SU-DHL-6 (cell line): ENCODE measurements around the gene LRRN3.

Experiments used
- H2AFZ ChIP-seq: fragments of 200-600 bp; sonication (generic); 2 replicates; pipeline ENCODE4 v1.6.1; 2014; ENCODE audit warnings: low read depth, mild to moderate bottlenecking, moderate library complexity, mixed read lengths, antibody characterized with exemption, low read length; ENCODE audit not compliant: severe bottlenecking
- H3F3A ChIP-seq: fragments of 200-600 bp; shearing (Covaris generic); 2 replicates; pipeline ENCODE4 v1.6.0; 2016; ENCODE audit warnings: antibody characterized with exemption, mild to moderate bottlenecking; ENCODE audit not compliant: insufficient read depth
- H3K27ac ChIP-seq: fragments of 200-600 bp; sonication (generic); 2 replicates; pipeline ENCODE4 v1.5.1; 2016; ENCODE audit warnings: low read depth, mild to moderate bottlenecking, low read length, moderate library complexity, mixed read lengths
- H3K27me3 ChIP-seq: fragments of 200-600 bp; sonication (generic), shearing (Covaris generic); 2 replicates; pipeline ENCODE4 v1.6.0; 2014; ENCODE audit warnings: mild to moderate bottlenecking, low read length
- H3K36me3 ChIP-seq: fragments of 200-600 bp; sonication (generic); 2 replicates; pipeline ENCODE4 v1.6.1; 2014; ENCODE audit warnings: mild to moderate bottlenecking, low read length, mixed read lengths
- H3K4me2 ChIP-seq: fragments of 300-600, 200-600 bp; shearing (Covaris generic), sonication (generic); 2 replicates; pipeline ENCODE4 v1.6.0; 2014; ENCODE audit warnings: low read length, low read depth, mild to moderate bottlenecking; ENCODE audit not compliant: poor library complexity, severe bottlenecking
- H3K4me3 ChIP-seq: fragments of 200-600 bp; sonication (generic); 2 replicates; pipeline ENCODE4 v1.5.1; 2014; ENCODE audit warnings: antibody characterized with exemption, low read length, mild to moderate bottlenecking, mixed read lengths; ENCODE audit not compliant: insufficient read depth, poor library complexity, severe bottlenecking
- H3K79me2 ChIP-seq: fragments of 200-600 bp; sonication (generic); 2 replicates; pipeline ENCODE4 v1.6.1; 2014; ENCODE audit warnings: mild to moderate bottlenecking, low read length, moderate library complexity; ENCODE audit not compliant: insufficient read depth
- H3K9ac ChIP-seq: fragments of 200-600 bp; sonication (generic); 2 replicates; pipeline ENCODE4 v1.7.0; 2014; ENCODE audit warnings: mild to moderate bottlenecking, low read length
- H3K9me2 ChIP-seq: fragments of 200-600 bp; sonication (generic); replicated peaks from 2 replicates; pipeline ENCODE4 v1.6.1; 2014; ENCODE audit warnings: low read length; ENCODE audit not compliant: insufficient read depth
- H3K9me3 ChIP-seq: fragments of 200-600 bp; sonication (generic); 2 replicates; pipeline ENCODE4 v1.6.1; 2014; ENCODE audit warnings: low read length, mixed read lengths; ENCODE audit not compliant: insufficient read depth
- H4K20me1 ChIP-seq: fragments of 200-600 bp; sonication (generic); 2 replicates; pipeline ENCODE4 v1.6.1; 2014; ENCODE audit warnings: low read depth, mild to moderate bottlenecking, antibody characterized with exemption, low read length, moderate library complexity, mixed read lengths
- CTCF ChIP-seq: fragments of 200-600 bp; sonication (generic); IDR thresholded peaks from one replicate; pipeline ENCODE4 v1.5.1; 2017; ENCODE audit warnings: antibody characterized with exemption, mild to moderate bottlenecking, low read length, moderate library complexity; ENCODE audit not compliant: insufficient read depth, poor library complexity, severe bottlenecking
- EZH2phosphoT487 ChIP-seq: fragments of 200-600 bp; sonication (generic), shearing (Covaris generic); conservative IDR thresholded peaks from 2 replicates; pipeline ENCODE4 v1.6.1; 2018; ENCODE audit warnings: mild to moderate bottlenecking, antibody characterized with exemption, low read length, moderate library complexity, mixed read lengths

LRRN3 gene

GRCh38 chr7:111085356-111085755, 5.6 kb upstream of the LRRN3 start:
- Histone ChIP-seq H3K27ac (peak overlapping the region; percentile 99), H3K27me3 (no peaks in the 10 kb centered on the region), H3K4me3 (peak overlapping the region; percentile 45), H3K79me2 (no peaks in the 10 kb centered on the region), H4K20me1 (no peaks in the 10 kb centered on the region), H3F3A (peaks cover 69% of the 10 kb centered on the region), H3K9ac (peak overlapping the region; percentile 57), H3K9me3 (no peaks in the 10 kb centered on the region), H3K4me2 (peak overlapping the region; percentile 89), H3K9me2 (no peaks in the 10 kb centered on the region), H3K36me3 (no peaks in the 10 kb centered on the region), H2AFZ (no peak overlapping the region)
- TF ChIP-seq CTCF (no peak), EZH2phosphoT487 (no peak)

DNA sequence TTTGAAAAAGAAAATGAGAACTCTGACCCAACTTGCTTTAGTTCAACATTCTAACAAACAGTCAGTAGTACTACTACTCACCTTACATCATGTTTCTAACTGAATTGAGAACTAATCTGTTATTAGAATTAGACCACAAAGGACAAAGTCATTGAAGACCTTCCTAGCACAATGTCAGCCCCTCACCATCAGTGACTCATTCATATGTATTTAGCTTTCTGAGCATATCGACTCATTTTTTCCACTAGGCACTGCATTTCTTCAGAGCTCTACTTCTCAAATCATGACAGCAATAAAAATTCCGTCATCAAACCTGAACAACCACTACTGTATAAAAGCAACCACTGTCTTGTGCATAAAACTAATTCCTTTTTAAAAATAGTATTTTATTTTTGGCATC, 4.4 kb upstream of the LRRN3 start:
- Histone ChIP-seq H3F3A (peaks cover 77% of the 10 kb centered on the region), H2AFZ (peak overlapping the region; percentile 5), H3K27me3 (no peaks in the 10 kb centered on the region), H3K4me3 (no peak overlapping the region), H3K9me3 (no peaks in the 10 kb centered on the region), H3K4me2 (peak overlapping the region; percentile 89), H3K9ac (no peak overlapping the region), H3K9me2 (no peaks in the 10 kb centered on the region), H3K36me3 (no peaks in the 10 kb centered on the region), H3K27ac (peak overlapping the region; percentile 99), H4K20me1 (no peaks in the 10 kb centered on the region), H3K79me2 (peaks cover 11% of the 10 kb centered on the region)
- TF ChIP-seq CTCF (no peak), EZH2phosphoT487 (no peak)

GRCh38 chr7:111088328-111088727, 2.6 kb upstream of the LRRN3 start:
- Histone ChIP-seq H3K9me2 (no peaks in the 10 kb centered on the region), H3K9me3 (no peaks in the 10 kb centered on the region), H2AFZ (peak overlapping the region; percentile 9), H3F3A (peaks cover 78% of the 10 kb centered on the region), H3K4me2 (peak overlapping the region; percentile 79), H3K36me3 (no peaks in the 10 kb centered on the region), H3K4me3 (no peak overlapping the region), H3K27ac (peak overlapping the region; percentile 89), H3K27me3 (no peaks in the 10 kb centered on the region), H4K20me1 (no peaks in the 10 kb centered on the region), H3K9ac (peak overlapping the region; percentile 10; the same call in 1 of the 2 replicates), H3K79me2 (peaks cover 29% of the 10 kb centered on the region)
- TF ChIP-seq EZH2phosphoT487 (no peak), CTCF (no peak)
